H1 (cell line): ENCODE results near the gene CALY. TPM values are rescaled to one million over a fixed set of nuclear protein-coding genes. Genes with fewer than 3 reads are reported as not detected.

Experiments used
- CTCF ChIA-PET: fragments of 300-600 bp; sonication (Branson Sonifier 250); formaldehyde crosslinking; loops from one replicate; lab custom pipeline; 2021; ENCODE audit not compliant: partially characterized antibody; lab: Charles Lee
- POLR2A ChIA-PET: fragments of 300-600 bp; sonication (Branson Sonifier 250); formaldehyde crosslinking; loops from one replicate; lab custom pipeline; 2021; ENCODE audit warnings: inconsistent platforms; ENCODE audit not compliant: partially characterized antibody; lab: Charles Lee
- DNase-seq, 2 experiments: peaks; one replicate each; pipeline versions ENCODE4 v3.0.0 to v3.0.0-alpha.2; 2010 to 2022; ENCODE audit warnings: low spot score in 2 of 2, low read depth in 1 of 2, mixed read lengths in 1 of 2
- FAIRE-seq: peaks from 2 replicates; lab custom pipeline; 2011; peaks lifted over from hg19 to GRCh38; lab: Jason Lieb, UNC
- H2AFZ ChIP-seq: 2 replicates; pipeline ENCODE4 v1.8.1; 2012; ENCODE audit warnings: low read length, inconsistent platforms
- H2AK5ac ChIP-seq: 2 replicates; pipeline ENCODE4 v1.6.1; 2013; ENCODE audit warnings: low read depth, low read length
- H2BK120ac ChIP-seq: replicated peaks from 2 replicates; pipeline ENCODE3; 2013; ENCODE audit warnings: low read depth, low read length, inconsistent platforms
- H2BK12ac ChIP-seq: 2 replicates; pipeline ENCODE4 v1.6.1; 2013; ENCODE audit warnings: low read depth, low read length
- H2BK15ac ChIP-seq: 2 replicates; pipeline ENCODE4 v1.6.1; 2013; ENCODE audit warnings: low read length
- H2BK20ac ChIP-seq: 2 replicates; pipeline ENCODE4 v1.6.1; 2013; ENCODE audit warnings: low read length
- H2BK5ac ChIP-seq: 2 replicates; pipeline ENCODE4 v1.6.1; 2013; ENCODE audit warnings: low read depth, low read length
- H3K14ac ChIP-seq: 2 replicates; pipeline ENCODE4 v1.6.1; 2013; ENCODE audit warnings: inconsistent platforms; ENCODE audit not compliant: insufficient read length
- H3K18ac ChIP-seq: 2 replicates; pipeline ENCODE4 v1.6.1; 2013; ENCODE audit warnings: low read length; ENCODE audit errors: extremely low read depth
- H3K23ac ChIP-seq: 2 replicates; pipeline ENCODE4 v1.6.1; 2013; ENCODE audit warnings: inconsistent platforms; ENCODE audit not compliant: insufficient read length
- H3K23me2 ChIP-seq: 2 replicates; pipeline ENCODE4 v1.6.1; 2013; ENCODE audit warnings: low read depth, low read length
- H3K27ac ChIP-seq: 2 replicates; pipeline ENCODE4 v1.6.1; 2011; ENCODE audit warnings: low read depth, low read length, inconsistent platforms
- H3K27me3 ChIP-seq, 4 experiments: replicated peaks in 1 of 4; 1 replicate in 1 of 4; 2 replicates in 3 of 4; pipeline versions ENCODE4 v1.6.1 to v1.8.1; 2011 to 2013; ENCODE audit warnings: low read length in 3 of 4, mild to moderate bottlenecking in 3 of 4, inconsistent platforms in 2 of 4, mixed read lengths in 2 of 4, moderate library complexity in 1 of 4; ENCODE audit not compliant: control insufficient read depth in 3 of 4, insufficient read depth in 3 of 4; ENCODE audit errors: extremely low read depth in 1 of 4
- H3K36me3 ChIP-seq, 4 experiments: 2 replicates each; pipeline versions ENCODE4 v1.6.1 to v1.8.1; 2011 to 2013; ENCODE audit warnings: mild to moderate bottlenecking in 4 of 4, low read length in 3 of 4, moderate library complexity in 2 of 4, control low read depth in 1 of 4, inconsistent platforms in 1 of 4; ENCODE audit not compliant: insufficient read depth in 4 of 4, control insufficient read depth in 2 of 4
- H3K4ac ChIP-seq: replicated peaks from 2 replicates; pipeline ENCODE3; 2013; ENCODE audit warnings: low read length, low read depth, mixed read lengths, inconsistent platforms; ENCODE audit not compliant: insufficient read length
- H3K4me1 ChIP-seq, 4 experiments: replicated peaks in 1 of 4; 1 replicate in 1 of 4; 2 replicates in 3 of 4; pipeline versions ENCODE4 v1.6.1 to v1.8.1; 2011 to 2013; ENCODE audit warnings: low read length in 3 of 4, inconsistent platforms in 2 of 4, mixed read lengths in 1 of 4; ENCODE audit not compliant: insufficient read depth in 4 of 4, control insufficient read depth in 3 of 4
- H3K4me2 ChIP-seq, 2 experiments: 2 replicates each; pipeline versions ENCODE4 v1.6.1 to v1.8.1; 2011 to 2013; ENCODE audit warnings: low read depth in 2 of 2, low read length in 2 of 2, control low read depth in 1 of 2, inconsistent platforms in 1 of 2, mild to moderate bottlenecking in 1 of 2; ENCODE audit not compliant: insufficient read depth in 1 of 2
- H3K4me3 ChIP-seq, 4 experiments: fragments of 200-600, 300-600 bp in 1 of 4; sonication (generic), shearing (Covaris generic), sonication (Bioruptor Twin) in 1 of 4; 2 replicates each; pipeline versions ENCODE4 v1.5.1 to v1.8.1; 2011 to 2016; ENCODE audit warnings: low read length in 4 of 4, low read depth in 3 of 4, control low read depth in 2 of 4, inconsistent platforms in 2 of 4, mild to moderate bottlenecking in 2 of 4, mixed read lengths in 1 of 4, moderate library complexity in 1 of 4; ENCODE audit not compliant: insufficient read depth in 2 of 4; ENCODE audit errors: extremely low read depth in 1 of 4
- H3K56ac ChIP-seq: replicated peaks from 2 replicates; pipeline ENCODE3; 2013; ENCODE audit warnings: low read depth, mild to moderate bottlenecking, mixed read lengths, low read length, inconsistent platforms; ENCODE audit not compliant: insufficient read length
- H3K79me1 ChIP-seq: 2 replicates; pipeline ENCODE4 v1.6.1; 2013; ENCODE audit warnings: low read depth, low read length, control low read depth
- H3K79me2 ChIP-seq, 2 experiments: 2 replicates each; pipeline versions ENCODE4 v1.6.1 to v1.8.1; 2012 to 2013; ENCODE audit warnings: low read length in 2 of 2, mild to moderate bottlenecking in 2 of 2, inconsistent platforms in 1 of 2; ENCODE audit not compliant: insufficient read depth in 2 of 2, control insufficient read depth in 1 of 2
- H3K9ac ChIP-seq, 4 experiments: replicated peaks in 1 of 4; 1 replicate in 1 of 4; 2 replicates in 3 of 4; pipeline versions ENCODE4 v1.6.1 to v1.8.1; 2011 to 2013; ENCODE audit warnings: low read depth in 3 of 4, low read length in 3 of 4, control low read depth in 2 of 4, mild to moderate bottlenecking in 2 of 4, moderate library complexity in 2 of 4, inconsistent platforms in 1 of 4; ENCODE audit errors: extremely low read depth in 1 of 4
- H3K9me3 ChIP-seq, 2 experiments: 2 replicates each; pipeline versions ENCODE4 v1.6.1 to v1.8.1; 2012 to 2013; ENCODE audit warnings: mild to moderate bottlenecking in 2 of 2, moderate library complexity in 2 of 2, control low read depth in 1 of 2, inconsistent platforms in 1 of 2, low read depth in 1 of 2, low read length in 1 of 2, mixed read lengths in 1 of 2; ENCODE audit not compliant: insufficient read depth in 2 of 2
- H4K20me1 ChIP-seq, 2 experiments: replicated peaks in 1 of 2; 2 replicates each; pipeline versions ENCODE3 to v1.8.1; 2011 to 2013; ENCODE audit warnings: inconsistent platforms in 2 of 2, low read length in 2 of 2, mild to moderate bottlenecking in 1 of 2; ENCODE audit not compliant: insufficient read depth in 2 of 2, control insufficient read depth in 1 of 2
- H4K5ac ChIP-seq: 2 replicates; pipeline ENCODE4 v1.6.1; 2013; ENCODE audit warnings: low read length, low read depth, mixed read lengths, inconsistent platforms; ENCODE audit not compliant: insufficient read length
- H4K8ac ChIP-seq: 2 replicates; pipeline ENCODE4 v1.8.0; 2013; ENCODE audit warnings: mild to moderate bottlenecking, moderate library complexity, low read length, inconsistent platforms; ENCODE audit not compliant: insufficient read depth; ENCODE audit errors: extremely low read depth
- H4K91ac ChIP-seq: replicated peaks from 2 replicates; pipeline ENCODE3; 2013; ENCODE audit warnings: low read length, mixed read lengths, inconsistent platforms; ENCODE audit not compliant: insufficient read length
- CEBPB ChIP-seq: IDR thresholded peaks from 2 replicates; pipeline ENCODE4 v1.6.1; 2012; ENCODE audit warnings: low read depth, low read length
- JUND ChIP-seq: IDR thresholded peaks from 2 replicates; pipeline ENCODE4 v1.6.1; 2011; ENCODE audit warnings: mild to moderate bottlenecking, improper control_type of control experiment, low read length
- TEAD4 ChIP-seq: IDR thresholded peaks from 2 replicates; pipeline ENCODE4 v1.6.1; 2012; ENCODE audit warnings: low read depth, low read length, inconsistent platforms, mixed read lengths
- WGBS, 2 experiments: shearing (Covaris generic) in 1 of 2; methylation state at CpG; one replicate each; pipeline versions ENCODE4 v1.1.6 to v1.1.7; 2013 to 2015; ENCODE audit warnings: low lambda C conversion rate in 2 of 2, mixed read lengths in 2 of 2, inconsistent platforms in 1 of 2, low coverage in 1 of 2, missing lambda C conversion rate in 1 of 2; ENCODE audit not compliant: insufficient replicate concordance in 2 of 2, insufficient coverage in 1 of 2, insufficient read length in 1 of 2; ENCODE audit errors: extremely low coverage in 1 of 2, missing lambda C conversion rate in 1 of 2; 5-methylcytosine and 5-hydroxymethylcytosine counted together
- polyA plus RNA-seq, 7 experiments: library from polyadenylated mRNA; depleted of rRNA in 3 of 7; stranded (reverse) in 5 of 7; unstranded in 2 of 7; fragments of >200 nt in 5 of 7; fragments of 200-250 nt in 2 of 7; gene quantifications; 1 replicate in 5 of 7; 2 replicates in 1 of 7; 4 replicates in 1 of 7; pipeline versions ENCODE4 v1.2.1 to v1.2.3, GENCODE V29; 2011 to 2013; ENCODE audit warnings: missing spikeins in 2 of 7, mixed read lengths in 2 of 7
- total RNA-seq: library from RNA; stranded (reverse); fragmentation: NEBNext Ultra II Directional; extraction: Animal tissue kit (Norgen Biotek cat#: 25700); gene quantifications from 2 replicates; pipeline ENCODE4 v1.2.1, GENCODE V29; 2021

The CALY gene
- total and polyA plus RNA-seq, 2 of the 8 experiments (the other 6 are each of a cell fraction or from before 2014, with no cell fraction given) = 1.3 to 1.5 TPM

- peak overlapping the region; percentile 85 to 89 for H3K4me2 ChIP-seq
- no peak overlapping the region for H3K14ac ChIP-seq
- WGBS, 2 experiments = 39% methylated on average over 9 of the region's 9 CpGs; no CpG with 5 or more reads in 1 of the 2 experiments
- H2AFZ ChIP-seq = 0 out of 2 replicates have a peak overlapping the region, but pooled peaks have one; percentile 57
- no peak overlapping the region for H3K27ac ChIP-seq
- peak overlapping the region; percentile 45 to 69 (median 52) for H3K4me3 ChIP-seq
- H4K20me1 ChIP-seq = peaks cover 0 to 2% of the 10 kb centered on the region in 2 experiments
- H3K27me3 ChIP-seq = peaks cover 17 to 56% (median 47%) of the 10 kb centered on the region in 4 experiments
- no peaks in the 10 kb centered on the region for H3K36me3 ChIP-seq
- H3K23ac ChIP-seq = no peak overlapping the region
- CTCF ChIA-PET = no interaction called here
- H2AK5ac ChIP-seq = no peak overlapping the region
- peaks cover 0 to 27% (median 6%) of the 10 kb centered on the region in 4 experiments; a peak in 6 of 7 replicates for H3K4me1 ChIP-seq
- no peaks in the 10 kb centered on the region for H3K79me2 ChIP-seq
- no peaks in the 10 kb centered on the region for H3K9me3 ChIP-seq
- no peak overlapping the region for H3K18ac ChIP-seq
- no peak overlapping the region for H2BK20ac ChIP-seq
- H3K9ac ChIP-seq = no peak overlapping the region
- POLR2A ChIA-PET = interaction anchor here (1.6 kb wide), 1 partner anchor 12 kb away, joined by 5 read pairs; no protein-coding TSS in a partner anchor
- DNase-seq (no peak), FAIRE-seq (no peak)
- no peak overlapping the region for H4K5ac ChIP-seq
- peaks cover 6% of the 10 kb centered on the region; the same call in 1 of the 2 replicates for H3K23me2 ChIP-seq
- H2BK15ac ChIP-seq = 0 out of 2 replicates have a peak overlapping the region, but pooled peaks have one; percentile 29
- no peak overlapping the region for H4K91ac ChIP-seq
- H2BK120ac ChIP-seq = no peak overlapping the region
- H2BK5ac ChIP-seq = no peak overlapping the region
- no peak overlapping the region for H2BK12ac ChIP-seq
- H4K8ac ChIP-seq = peak overlapping the region; percentile 36; the same call in 1 of the 2 replicates
- no peak overlapping the region for H3K56ac ChIP-seq
- H3K79me1 ChIP-seq = no peaks in the 10 kb centered on the region
- H3K4ac ChIP-seq = no peak overlapping the region
- no peak for TF ChIP-seq TEAD4
- no peak for TF ChIP-seq CEBPB
- TF ChIP-seq JUND = no peak
These were observed 10.5 kb downstream of the CALY start for GRCh38 chr10:133326223-133326551.
